ENCODE data around the gene RIN3.

Gene RIN3

GRCh38 chr14:92556863-92557543 lies 43.4 kb downstream of the RIN3 start:
- no peak for DNase-seq (ENCODE audit: low read depth, low spot score)

- DNase-seq (ENCODE audit: low read depth, low spot score): no peak
Observed at GRCh38 chr14:92557544-92557912, 43.9 kb downstream of the RIN3 start.

- DNase-seq (ENCODE audit: low read depth, low spot score): no peak
Observed at GRCh38 chr14:92558319-92558718, 44.7 kb downstream of the RIN3 start.

- no peak for DNase-seq (ENCODE audit: low read depth, low spot score)
Observed at GRCh38 chr14:92559486-92559885, 45.9 kb downstream of the RIN3 start.

- no peak for DNase-seq (ENCODE audit: low read depth, low spot score)
Observed at GRCh38 chr14:92560106-92560865, 46.7 kb downstream of the RIN3 start.

- no peak for DNase-seq (ENCODE audit: low read depth, low spot score)
Observed at GRCh38 chr14:92561906-92562479, 48.4 kb downstream of the RIN3 start.

GRCh38 chr14:92563359-92563758 lies 49.8 kb downstream of the RIN3 start:
- DNase-seq (ENCODE audit: low read depth, low spot score): no peak

- DNase-seq (ENCODE audit: low read depth, low spot score): no peak
Observed at GRCh38 chr14:92563765-92564285, 50.2 kb downstream of the RIN3 start.

- no peak for DNase-seq (ENCODE audit: low read depth, low spot score)
Observed at GRCh38 chr14:92564344-92565039, 50.9 kb downstream of the RIN3 start.

GRCh38 chr14:92565040-92565717 lies 51.6 kb downstream of the RIN3 start:
- DNase-seq (ENCODE audit: low read depth, low spot score): no peak

GRCh38 chr14:92565718-92566115 lies 52.1 kb downstream of the RIN3 start:
- DNase-seq (ENCODE audit: low read depth, low spot score): no peak

GRCh38 chr14:92567173-92567725 lies 53.7 kb downstream of the RIN3 start:
- DNase-seq (ENCODE audit: low read depth, low spot score): no peak

GRCh38 chr14:92568621-92569479 lies 55.3 kb downstream of the RIN3 start:
- DNase-seq (ENCODE audit: low read depth, low spot score): no peak

- no peak for DNase-seq (ENCODE audit: low read depth, low spot score)
Observed at GRCh38 chr14:92570674-92571262, 57.2 kb downstream of the RIN3 start.

- no peak for DNase-seq (ENCODE audit: low read depth, low spot score)
Observed at GRCh38 chr14:92572050-92572449, 58.5 kb downstream of the RIN3 start.

- peak; percentile 33 for DNase-seq (ENCODE audit: low read depth, low spot score)
Observed at GRCh38 chr14:92573761-92574498, 60.3 kb downstream of the RIN3 start.

- no peak for DNase-seq (ENCODE audit: low read depth, low spot score)
Observed at GRCh38 chr14:92575061-92575747, 61.6 kb downstream of the RIN3 start.

GRCh38 chr14:92575748-92576303 lies 62.2 kb downstream of the RIN3 start:
- DNase-seq (ENCODE audit: low read depth, low spot score): no peak
